H1 (cell line): ENCODE measurements around the gene NHSL2.

ENCODE experiments used
- EZH2 ChIP-seq: fragments of 200-600 bp; sonication (generic); IDR thresholded peaks from 2 replicates; pipeline ENCODE4 v1.7.1; 2012; ENCODE audit warnings: low read depth, mild to moderate bottlenecking, moderate library complexity, low read length, inconsistent platforms; ENCODE audit not compliant: severe bottlenecking
- GABPA ChIP-seq: IDR thresholded peaks from 2 replicates; pipeline ENCODE4 v1.6.1; 2011; ENCODE audit warnings: mild to moderate bottlenecking, low read length, moderate library complexity, borderline replicate concordance; ENCODE audit not compliant: insufficient read depth
- TF ChIP-seq, protein P1 (sequence below), 3 experiments: IDR thresholded peaks; 1 replicate in 2 of 3; 2 replicates in 1 of 3; pipeline versions ENCODE4 v1.5.1 to v1.6.1; 2011; ENCODE audit warnings: low read length in 3 of 3, mild to moderate bottlenecking in 3 of 3, inconsistent platforms in 2 of 3, low read depth in 1 of 3, moderate library complexity in 1 of 3; ENCODE audit not compliant: insufficient read depth in 1 of 3; ENCODE audit errors: control extremely low read depth in 1 of 3

DNA sequence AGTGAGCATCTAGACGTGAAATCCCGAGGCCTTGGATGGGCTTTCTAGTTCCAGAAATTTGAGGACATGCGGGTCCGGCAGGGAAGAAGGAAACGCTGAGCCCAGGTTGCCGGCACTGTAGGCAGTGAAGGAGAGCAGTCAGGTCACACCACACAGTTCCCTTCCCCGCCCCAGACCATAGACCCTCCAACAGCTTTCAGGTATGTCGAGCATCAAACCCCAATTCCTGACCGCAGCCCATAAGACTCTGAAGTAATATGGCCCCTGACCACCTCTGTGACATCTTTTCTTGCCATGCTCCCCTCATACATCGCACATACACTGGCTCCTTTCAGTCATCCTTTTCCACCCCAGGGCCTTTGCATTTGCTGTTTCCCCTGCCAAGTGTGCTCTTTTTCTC lies 198.0 kb downstream of the NHSL2 start:
- TF ChIP-seq, protein P1, sequence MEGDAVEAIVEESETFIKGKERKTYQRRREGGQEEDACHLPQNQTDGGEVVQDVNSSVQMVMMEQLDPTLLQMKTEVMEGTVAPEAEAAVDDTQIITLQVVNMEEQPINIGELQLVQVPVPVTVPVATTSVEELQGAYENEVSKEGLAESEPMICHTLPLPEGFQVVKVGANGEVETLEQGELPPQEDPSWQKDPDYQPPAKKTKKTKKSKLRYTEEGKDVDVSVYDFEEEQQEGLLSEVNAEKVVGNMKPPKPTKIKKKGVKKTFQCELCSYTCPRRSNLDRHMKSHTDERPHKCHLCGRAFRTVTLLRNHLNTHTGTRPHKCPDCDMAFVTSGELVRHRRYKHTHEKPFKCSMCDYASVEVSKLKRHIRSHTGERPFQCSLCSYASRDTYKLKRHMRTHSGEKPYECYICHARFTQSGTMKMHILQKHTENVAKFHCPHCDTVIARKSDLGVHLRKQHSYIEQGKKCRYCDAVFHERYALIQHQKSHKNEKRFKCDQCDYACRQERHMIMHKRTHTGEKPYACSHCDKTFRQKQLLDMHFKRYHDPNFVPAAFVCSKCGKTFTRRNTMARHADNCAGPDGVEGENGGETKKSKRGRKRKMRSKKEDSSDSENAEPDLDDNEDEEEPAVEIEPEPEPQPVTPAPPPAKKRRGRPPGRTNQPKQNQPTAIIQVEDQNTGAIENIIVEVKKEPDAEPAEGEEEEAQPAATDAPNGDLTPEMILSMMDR (IDR thresholded peaks at IDR 0.05; ENCODE audit: control extremely low read depth in 1 of 3, insufficient read depth in 1 of 3, low read depth in 1 of 3, low read length in 3 of 3) = no peak
- TF ChIP-seq EZH2 (no peak), GABPA (no peak)
